ENCODE results near the gene TXLNG.

The TXLNG gene

GRCh38 chrX:16827225-16827624 is 41.0 kb downstream of the TXLNG start:
- H2BK5ac ChIP-seq (ENCODE audit: low read depth, low read length, poor library complexity, severe bottlenecking) = no peak overlapping the region
- no peak overlapping the region for H3K27ac ChIP-seq (ENCODE audit: low read length, poor library complexity, severe bottlenecking)
- H2BK15ac ChIP-seq (ENCODE audit: low read depth, poor library complexity, severe bottlenecking) = no peak overlapping the region
- H3K36me3 ChIP-seq (ENCODE audit: control insufficient read depth in 1 of 2, insufficient read depth in 2 of 2, low read depth in 1 of 2, low read length in 2 of 2) = peaks cover 2 to 55% of the 10 kb centered on the region in 2 experiments
- WGBS = 100% methylated on average over 2 of the region's 2 CpGs
- no peak overlapping the region for H3K4me2 ChIP-seq (ENCODE audit: low read length, poor library complexity, severe bottlenecking)
- no peak overlapping the region for H4K8ac ChIP-seq (ENCODE audit: low read length)
- H3K27me3 ChIP-seq (ENCODE audit: control insufficient read depth in 1 of 2, insufficient read depth in 1 of 2, low read length in 2 of 2) = no peaks in the 10 kb centered on the region
- no peaks in the 10 kb centered on the region for H3K9me3 ChIP-seq (ENCODE audit: control insufficient read depth, low read length)
- H3K9ac ChIP-seq (ENCODE audit: low read length) = peak overlapping the region; percentile 80
- H2BK12ac ChIP-seq (ENCODE audit: low read length in 2 of 2) = no peak overlapping the region
- no peak overlapping the region for H2AFZ ChIP-seq (ENCODE audit: low read depth, low read length)
- no peak overlapping the region for H4K91ac ChIP-seq (ENCODE audit: low read length)
- no peak overlapping the region for H3K18ac ChIP-seq (ENCODE audit: low read depth in 1 of 2, low read length in 2 of 2)
- H3K23ac ChIP-seq (ENCODE audit: low read length in 2 of 2) = no peak overlapping the region
- no peak overlapping the region for H2AK5ac ChIP-seq (ENCODE audit: low read length, severe bottlenecking)
- H3K4ac ChIP-seq (ENCODE audit: low read depth in 1 of 2, low read length in 2 of 2) = no peak overlapping the region
- no peaks in the 10 kb centered on the region for H3K79me1 ChIP-seq (replicated peaks; ENCODE audit: low read length, poor library complexity, severe bottlenecking)
- no peak overlapping the region for H3K14ac ChIP-seq (ENCODE audit: low read length in 2 of 2)
- no peak for DNase-seq
- H3K4me1 ChIP-seq (ENCODE audit: control insufficient read depth, insufficient read depth, low read depth, low read length) = no peaks in the 10 kb centered on the region
- H2BK120ac ChIP-seq (ENCODE audit: low read depth, low read length) = no peak overlapping the region
- no peak overlapping the region for H3K4me3 ChIP-seq (ENCODE audit: insufficient read depth in 1 of 2, low read depth in 1 of 2, low read length in 2 of 2)

DNA sequence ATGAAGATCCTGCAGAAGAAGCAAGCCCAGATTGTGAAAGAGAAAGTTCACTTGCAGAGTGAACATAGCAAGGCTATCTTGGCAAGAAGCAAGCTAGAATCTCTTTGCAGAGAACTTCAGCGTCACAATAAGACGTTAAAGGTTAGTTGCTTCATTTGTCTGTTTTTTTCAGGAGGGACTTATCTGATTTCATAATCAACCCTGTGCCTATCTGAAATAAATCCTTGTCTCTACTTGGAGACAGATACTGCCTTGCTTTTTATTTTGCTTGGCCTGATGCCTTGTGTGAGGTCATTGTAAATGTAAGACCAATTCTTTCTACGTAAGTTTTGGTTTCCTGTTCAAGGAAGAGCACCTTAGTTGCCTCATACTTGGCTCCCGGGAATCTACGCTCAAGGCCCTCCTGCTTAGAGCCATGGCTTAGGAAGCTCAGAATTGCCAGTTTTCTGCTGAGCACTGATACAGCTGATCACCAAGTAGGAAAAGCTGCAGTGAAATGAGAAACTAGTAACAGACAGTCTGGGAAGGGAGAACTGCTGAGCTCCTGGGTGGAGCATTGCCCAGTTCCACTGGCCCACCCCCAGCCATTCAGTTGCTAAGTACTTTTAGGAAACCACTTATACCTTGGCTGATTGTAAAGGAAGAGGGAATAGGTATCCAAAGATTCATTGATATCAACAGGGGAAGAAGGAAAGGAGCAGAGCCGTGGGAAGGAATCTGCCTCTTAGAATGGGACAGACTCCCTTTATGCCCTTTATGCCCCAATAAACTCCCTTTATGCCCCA is 42.0 kb downstream of the TXLNG start:
- Histone ChIP-seq H3K14ac (ENCODE audit: low read length in 2 of 2) (no peak overlapping the region), H3K18ac (ENCODE audit: low read depth in 1 of 2, low read length in 2 of 2) (no peak overlapping the region), H3K36me3 (ENCODE audit: control insufficient read depth in 1 of 2, insufficient read depth in 2 of 2, low read depth in 1 of 2, low read length in 2 of 2) (peaks cover 2 to 61% of the 10 kb centered on the region in 2 experiments), H2BK120ac (ENCODE audit: low read depth, low read length) (no peak overlapping the region), H3K9ac (ENCODE audit: low read length) (peak overlapping the region; percentile 80), H3K23ac (ENCODE audit: low read length in 2 of 2) (no peak overlapping the region), H3K4me2 (ENCODE audit: low read length, poor library complexity, severe bottlenecking) (no peak overlapping the region), H2BK5ac (ENCODE audit: low read depth, low read length, poor library complexity, severe bottlenecking) (no peak overlapping the region), H4K91ac (ENCODE audit: low read length) (no peak overlapping the region), H3K4me3 (ENCODE audit: insufficient read depth in 1 of 2, low read depth in 1 of 2, low read length in 2 of 2) (no peak overlapping the region), H2AFZ (ENCODE audit: low read depth, low read length) (no peak overlapping the region), H3K27me3 (ENCODE audit: control insufficient read depth in 1 of 2, insufficient read depth in 1 of 2, low read length in 2 of 2) (no peaks in the 10 kb centered on the region), H2AK5ac (ENCODE audit: low read length, severe bottlenecking) (no peak overlapping the region), H3K4me1 (ENCODE audit: control insufficient read depth, insufficient read depth, low read depth, low read length) (no peaks in the 10 kb centered on the region), H3K27ac (ENCODE audit: low read length, poor library complexity, severe bottlenecking) (no peak overlapping the region), H4K8ac (ENCODE audit: low read length) (no peak overlapping the region), H2BK12ac (ENCODE audit: low read length in 2 of 2) (no peak overlapping the region), H3K9me3 (ENCODE audit: control insufficient read depth, low read length) (no peaks in the 10 kb centered on the region), H3K4ac (ENCODE audit: low read depth in 1 of 2, low read length in 2 of 2) (no peak overlapping the region), H2BK15ac (ENCODE audit: low read depth, poor library complexity, severe bottlenecking) (no peak overlapping the region), H3K79me1 (replicated peaks; ENCODE audit: low read length, poor library complexity, severe bottlenecking) (no peaks in the 10 kb centered on the region)
- WGBS = 74% methylated on average over 3 of the region's 6 CpGs
- peak; percentile 59 for DNase-seq

DNA sequence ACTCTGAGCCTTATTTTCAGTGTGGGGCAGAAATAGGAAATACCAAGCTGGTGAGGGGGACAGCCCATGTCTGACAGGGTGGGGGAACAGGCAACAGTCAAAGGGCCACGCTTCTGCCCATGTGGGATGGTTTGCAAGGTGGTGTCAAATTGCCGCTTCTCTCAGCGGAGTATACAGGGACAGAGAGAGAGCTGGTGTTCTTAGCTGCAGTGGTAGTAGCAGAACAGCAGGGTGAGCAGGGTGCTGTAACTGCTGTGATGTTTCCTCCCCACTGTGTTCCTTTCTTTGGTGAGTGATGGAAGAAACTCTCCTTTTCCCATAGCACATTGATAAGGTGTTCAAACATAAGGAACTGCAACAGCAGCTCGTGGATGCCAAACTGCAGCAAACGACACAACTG is 46.0 kb downstream of the TXLNG start:
- H3K4ac ChIP-seq (ENCODE audit: low read depth in 1 of 2, low read length in 2 of 2) = no peak overlapping the region

GRCh38 chrX:16834806-16835205 is 48.5 kb downstream of the TXLNG start:
- Histone ChIP-seq H3K4me3 (ENCODE audit: insufficient read depth in 1 of 2, low read depth in 1 of 2, low read length in 2 of 2) (no peak overlapping the region), H3K9me3 (ENCODE audit: control insufficient read depth, low read length) (no peaks in the 10 kb centered on the region), H4K91ac (ENCODE audit: low read length) (no peak overlapping the region), H3K18ac (ENCODE audit: low read depth in 1 of 2, low read length in 2 of 2) (no peak overlapping the region), H3K79me1 (replicated peaks; ENCODE audit: low read length, poor library complexity, severe bottlenecking) (no peaks in the 10 kb centered on the region), H2AFZ (ENCODE audit: low read depth, low read length) (no peak overlapping the region), H3K36me3 (ENCODE audit: control insufficient read depth in 1 of 2, insufficient read depth in 2 of 2, low read depth in 1 of 2, low read length in 2 of 2) (peaks cover 8 to 96% of the 10 kb centered on the region in 2 experiments), H3K4ac (ENCODE audit: low read depth in 1 of 2, low read length in 2 of 2) (no peak overlapping the region), H3K4me1 (ENCODE audit: control insufficient read depth, insufficient read depth, low read depth, low read length) (peaks cover 7% of the 10 kb centered on the region), H2BK12ac (ENCODE audit: low read length in 2 of 2) (no peak overlapping the region), H4K8ac (ENCODE audit: low read length) (no peak overlapping the region), H2AK5ac (ENCODE audit: low read length, severe bottlenecking) (no peak overlapping the region), H3K9ac (ENCODE audit: low read length) (no peak overlapping the region), H2BK120ac (ENCODE audit: low read depth, low read length) (no peak overlapping the region), H3K27ac (ENCODE audit: low read length, poor library complexity, severe bottlenecking) (no peak overlapping the region), H3K4me2 (ENCODE audit: low read length, poor library complexity, severe bottlenecking) (peak overlapping the region; percentile 22), H2BK5ac (ENCODE audit: low read depth, low read length, poor library complexity, severe bottlenecking) (no peak overlapping the region), H2BK15ac (ENCODE audit: low read depth, poor library complexity, severe bottlenecking) (no peak overlapping the region), H3K23ac (ENCODE audit: low read length in 2 of 2) (no peak overlapping the region), H3K14ac (ENCODE audit: low read length in 2 of 2) (no peak overlapping the region), H3K27me3 (ENCODE audit: control insufficient read depth in 1 of 2, insufficient read depth in 1 of 2, low read length in 2 of 2) (no peaks in the 10 kb centered on the region)
- 79% methylated on average over 5 of the region's 6 CpGs for WGBS
- DNase-seq = no peak

More for the DNA sequence above, 46.0 kb downstream of the TXLNG start:
- no peak overlapping the region for H3K4me2 ChIP-seq (ENCODE audit: low read length, poor library complexity, severe bottlenecking)
- H2BK5ac ChIP-seq (ENCODE audit: low read depth, low read length, poor library complexity, severe bottlenecking) = no peak overlapping the region
- H3K79me1 ChIP-seq (replicated peaks; ENCODE audit: low read length, poor library complexity, severe bottlenecking) = no peaks in the 10 kb centered on the region
- no peak overlapping the region for H2AK5ac ChIP-seq (ENCODE audit: low read length, severe bottlenecking)
- no peak for DNase-seq
- no peak overlapping the region for H3K14ac ChIP-seq (ENCODE audit: low read length in 2 of 2)
- peaks cover 8 to 86% of the 10 kb centered on the region in 2 experiments for H3K36me3 ChIP-seq (ENCODE audit: control insufficient read depth in 1 of 2, insufficient read depth in 2 of 2, low read depth in 1 of 2, low read length in 2 of 2)
- no peak overlapping the region for H3K4me3 ChIP-seq (ENCODE audit: insufficient read depth in 1 of 2, low read depth in 1 of 2, low read length in 2 of 2)
- H2BK12ac ChIP-seq (ENCODE audit: low read length in 2 of 2) = no peak overlapping the region
- no peaks in the 10 kb centered on the region for H3K4me1 ChIP-seq (ENCODE audit: control insufficient read depth, insufficient read depth, low read depth, low read length)
- H4K91ac ChIP-seq (ENCODE audit: low read length) = no peak overlapping the region
- H4K8ac ChIP-seq (ENCODE audit: low read length) = no peak overlapping the region
- no peak overlapping the region for H3K27ac ChIP-seq (ENCODE audit: low read length, poor library complexity, severe bottlenecking)
- H3K27me3 ChIP-seq (ENCODE audit: control insufficient read depth in 1 of 2, insufficient read depth in 1 of 2, low read length in 2 of 2) = no peaks in the 10 kb centered on the region
- no peak overlapping the region for H2AFZ ChIP-seq (ENCODE audit: low read depth, low read length)
- H2BK120ac ChIP-seq (ENCODE audit: low read depth, low read length) = no peak overlapping the region
- H2BK15ac ChIP-seq (ENCODE audit: low read depth, poor library complexity, severe bottlenecking) = no peak overlapping the region
- no peak overlapping the region for H3K18ac ChIP-seq (ENCODE audit: low read depth in 1 of 2, low read length in 2 of 2)
- WGBS = 81% methylated on average over 3 of the region's 5 CpGs
- no peaks in the 10 kb centered on the region for H3K9me3 ChIP-seq (ENCODE audit: control insufficient read depth, low read length)
- no peak overlapping the region for H3K23ac ChIP-seq (ENCODE audit: low read length in 2 of 2)
- no peak overlapping the region for H3K9ac ChIP-seq (ENCODE audit: low read length)

All from mesenchymal stem cell (in vitro differentiated cells and primary cell).